Common myeloid progenitor, CD34-positive (primary cell): ENCODE data around the gene CDH22.

Experiments
- CTCF ChIA-PET: fragments of 350-600 bp; sonication (Branson Sonifier 250); formaldehyde crosslinking; loops from one replicate; lab custom pipeline; 2021; ENCODE audit warnings: antibody characterized with exemption; lab: Charles Lee
- POLR2A ChIA-PET: fragments of 350-600 bp; sonication (Branson Sonifier 250); formaldehyde crosslinking; loops from one replicate; lab custom pipeline; 2021; ENCODE audit warnings: antibody characterized with exemption; lab: Charles Lee
- DNase-seq, 3 donors: peaks; one replicate each; pipeline versions ENCODE4 v3.0.0 to v3.0.0-alpha.2; 2013
- H3K27ac ChIP-seq, 2 experiments: 1 replicate in 1 of 2; 2 replicates in 1 of 2; pipeline ENCODE4 v1.7.0; 2013; ENCODE audit warnings: inconsistent platforms in 2 of 2, low read length in 2 of 2, mild to moderate bottlenecking in 2 of 2, low read depth in 1 of 2, moderate library complexity in 1 of 2; ENCODE audit not compliant: severe bottlenecking in 2 of 2, insufficient read depth in 1 of 2, poor library complexity in 1 of 2
- H3K27me3 ChIP-seq, 5 experiments: replicated peaks in 2 of 5; 1 replicate in 3 of 5; 2 replicates in 2 of 5; pipeline versions ENCODE4 v1.6.1 to v1.7.0; 2013; ENCODE audit warnings: low read length in 4 of 5, mild to moderate bottlenecking in 2 of 5, moderate library complexity in 2 of 5, inconsistent platforms in 1 of 5; ENCODE audit not compliant: insufficient read depth in 5 of 5, control insufficient read depth in 4 of 5
- H3K36me3 ChIP-seq, 4 experiments: 1 replicate in 2 of 4; 2 replicates in 2 of 4; pipeline versions ENCODE4 v1.6.1 to v1.7.0; 2013; ENCODE audit warnings: low read length in 3 of 4, control low read depth in 1 of 4, mild to moderate bottlenecking in 1 of 4; ENCODE audit not compliant: control insufficient read depth in 4 of 4, insufficient read depth in 4 of 4
- H3K4me1 ChIP-seq, 4 experiments: 1 replicate in 3 of 4; 2 replicates in 1 of 4; pipeline versions ENCODE4 v1.6.1 to v1.7.1; 2013; ENCODE audit warnings: low read length in 3 of 4, mild to moderate bottlenecking in 3 of 4, control low read depth in 1 of 4, inconsistent platforms in 1 of 4, moderate library complexity in 1 of 4; ENCODE audit not compliant: control insufficient read depth in 4 of 4, insufficient read depth in 4 of 4; ENCODE audit errors: control extremely low read depth in 1 of 4
- H3K4me3 ChIP-seq, 7 experiments: 1 replicate in 4 of 7; 2 replicates in 3 of 7; pipeline versions ENCODE4 v1.5.1 to v1.7.0; 2013; ENCODE audit warnings: mild to moderate bottlenecking in 7 of 7, low read length in 6 of 7, moderate library complexity in 6 of 7, inconsistent platforms in 2 of 7, low read depth in 2 of 7, control low read depth in 1 of 7; ENCODE audit not compliant: insufficient read depth in 4 of 7, control insufficient read depth in 1 of 7; ENCODE audit errors: extremely low read depth in 1 of 7
- H3K9me3 ChIP-seq, 5 experiments: 1 replicate in 4 of 5; 2 replicates in 1 of 5; pipeline versions ENCODE4 v1.6.1 to v1.7.1; 2013; ENCODE audit warnings: low read length in 4 of 5, mild to moderate bottlenecking in 2 of 5, inconsistent platforms in 1 of 5, low read depth in 1 of 5, moderate library complexity in 1 of 5; ENCODE audit not compliant: control insufficient read depth in 4 of 5, insufficient read depth in 2 of 5; ENCODE audit errors: control extremely low read depth in 1 of 5
- WGBS: methylation state at CpG from one replicate; pipeline ENCODE4 v1.1.5; 2013; ENCODE audit not compliant: insufficient coverage; 5-methylcytosine and 5-hydroxymethylcytosine counted together

Gene CDH22

GRCh38 chr20:46191611-46192010 is 116.7 kb downstream of the CDH22 start:
- Histone ChIP-seq H3K4me3 (no peak overlapping the region), H3K27me3 (peaks cover 0 to 39% (median 14%) of the 10 kb centered on the region in 5 experiments), H3K9me3 (no peaks in the 10 kb centered on the region), H3K27ac (no peak overlapping the region), H3K36me3 (no peaks in the 10 kb centered on the region), H3K4me1 (no peaks in the 10 kb centered on the region)
- DNase-seq: no peak
- CTCF ChIA-PET: interaction anchor here (1.3 kb wide), 1 partner anchor 22 kb away, joined by 3 read pairs; no protein-coding TSS in a partner anchor
- WGBS: 52% methylated on average over 2 of the region's 3 CpGs
- POLR2A ChIA-PET: no interaction called here

DNA sequence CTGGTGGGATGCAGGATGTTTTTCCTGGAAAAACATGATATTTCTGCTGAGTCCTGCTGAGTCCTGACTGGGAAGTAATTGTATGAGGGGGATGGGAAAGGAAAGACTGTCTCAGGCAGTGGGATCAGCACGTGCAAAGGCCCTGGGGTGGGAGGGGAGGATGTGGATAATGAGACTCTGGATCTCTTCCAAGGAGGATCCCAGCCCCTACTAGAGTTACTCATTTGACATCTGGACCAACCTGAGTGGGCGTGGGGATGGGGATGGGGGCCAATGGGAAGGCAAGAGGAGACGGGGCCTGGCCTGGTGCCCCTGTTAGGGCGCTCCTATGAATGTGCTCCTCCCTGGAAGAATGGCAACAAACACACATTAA is 117.1 kb downstream of the CDH22 start:
- H3K27me3 ChIP-seq: peaks cover 0 to 36% (median 14%) of the 10 kb centered on the region in 5 experiments
- ChIA-PET CTCF (interaction anchor here (1.3 kb wide), 1 partner anchor 22 kb away, joined by 3 read pairs; no protein-coding TSS in a partner anchor), POLR2A (no interaction called here)
- no peaks in the 10 kb centered on the region for H3K9me3 ChIP-seq
- WGBS: 89% methylated on average over 3 of the region's 4 CpGs
- H3K4me1 ChIP-seq: no peaks in the 10 kb centered on the region
- no peaks in the 10 kb centered on the region for H3K36me3 ChIP-seq
- H3K27ac ChIP-seq: no peak overlapping the region
- no peak for DNase-seq
- no peak overlapping the region for H3K4me3 ChIP-seq

DNA sequence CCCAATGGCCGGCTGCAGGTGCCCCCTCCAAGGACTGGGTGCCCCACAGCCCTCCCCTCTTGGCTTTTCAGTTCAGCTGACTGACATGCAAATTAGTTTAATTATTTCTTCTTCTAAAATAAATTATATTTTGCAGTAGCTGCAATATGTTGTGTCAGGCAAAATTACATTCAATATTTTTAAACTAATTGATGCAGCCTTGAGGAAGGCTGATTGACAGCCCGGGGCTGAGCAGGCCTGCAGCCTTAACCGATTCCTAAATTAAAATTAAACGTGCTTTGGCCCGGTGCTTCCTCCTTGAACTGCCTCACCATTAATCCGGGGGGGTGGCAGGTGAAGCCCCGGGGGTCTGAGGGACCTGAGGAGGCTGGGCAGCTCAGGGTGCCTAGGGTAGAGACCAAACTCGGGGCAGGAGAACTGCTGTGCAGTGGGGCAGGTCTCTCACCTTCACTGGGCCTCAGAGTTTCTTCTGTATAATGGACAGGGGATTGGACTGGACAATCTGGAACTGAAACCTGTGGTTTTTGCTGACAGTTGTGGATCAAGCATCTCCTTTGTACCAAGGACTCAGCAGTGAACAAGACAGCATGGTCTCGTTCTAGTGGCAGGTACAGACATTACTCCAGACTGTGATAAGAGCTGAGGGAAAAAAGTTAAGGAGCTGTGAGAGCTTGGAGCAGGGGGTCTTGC is 117.7 kb downstream of the CDH22 start:
- Histone ChIP-seq H3K4me3 (no peak overlapping the region), H3K9me3 (no peaks in the 10 kb centered on the region), H3K27ac (no peak overlapping the region), H3K36me3 (no peaks in the 10 kb centered on the region), H3K4me1 (no peaks in the 10 kb centered on the region), H3K27me3 (peaks cover 0 to 33% (median 14%) of the 10 kb centered on the region in 5 experiments)
- ChIA-PET POLR2A (no interaction called here), CTCF (interaction anchor here (1.3 kb wide), 1 partner anchor 23 kb away, joined by 3 read pairs; no protein-coding TSS in a partner anchor)
- DNase-seq: no peak
- 81% methylated on average over 7 of the region's 9 CpGs for WGBS

DNA sequence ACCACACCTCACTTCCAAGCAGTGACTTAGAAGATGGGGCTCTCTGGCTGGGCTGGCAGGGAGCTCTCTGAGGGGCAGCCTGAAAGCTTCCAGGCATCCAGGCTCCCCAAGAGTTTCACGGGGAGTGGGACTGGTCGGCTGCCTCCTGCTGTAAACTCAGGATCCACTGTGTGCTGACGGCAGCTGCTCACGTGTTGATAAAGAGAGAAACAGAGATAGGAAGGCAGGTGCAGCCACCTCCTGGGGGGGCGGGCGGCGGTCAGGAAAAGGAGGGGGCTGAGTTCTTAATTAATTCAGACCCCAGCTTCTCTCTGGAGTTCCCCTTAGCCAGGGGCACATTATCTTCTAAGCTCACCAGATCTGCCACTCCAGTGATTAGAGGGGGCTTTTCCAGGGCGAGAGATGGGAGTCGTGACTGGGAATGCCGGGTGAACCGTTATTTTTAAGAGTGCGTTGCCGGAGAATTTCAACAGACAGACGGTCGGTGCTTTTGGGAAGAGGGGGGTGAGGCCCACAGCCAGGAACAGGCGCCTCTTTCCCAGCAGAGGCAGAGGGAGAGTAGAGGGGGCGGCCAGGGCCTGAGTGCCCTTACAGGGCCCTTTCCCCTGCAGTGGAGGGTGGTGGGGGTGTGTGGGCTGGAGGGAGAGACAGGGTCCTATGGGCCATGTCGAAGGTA is 119.3 kb downstream of the CDH22 start:
- WGBS: 58% methylated on average over 14 of the region's 18 CpGs
- Histone ChIP-seq H3K9me3 (no peaks in the 10 kb centered on the region), H3K4me1 (no peaks in the 10 kb centered on the region), H3K36me3 (no peaks in the 10 kb centered on the region), H3K27me3 (peaks cover 0 to 33% (median 14%) of the 10 kb centered on the region in 5 experiments), H3K27ac (no peak overlapping the region), H3K4me3 (no peak overlapping the region)
- no peak for DNase-seq
- CTCF ChIA-PET: no interaction called here
- POLR2A ChIA-PET: no interaction called here

GRCh38 chr20:46186210-46186609 is 122.1 kb downstream of the CDH22 start:
- ChIA-PET CTCF (interaction anchor here (0.8 to 1.2 kb wide), 2 partner anchors 10 to 139 kb away, joined by 3 read pairs; no protein-coding TSS in a partner anchor), POLR2A (no interaction called here)
- Histone ChIP-seq H3K9me3 (no peaks in the 10 kb centered on the region), H3K4me3 (no peak overlapping the region), H3K27me3 (peaks cover 0 to 17% (median 6%) of the 10 kb centered on the region in 5 experiments), H3K4me1 (no peaks in the 10 kb centered on the region), H3K27ac (no peak overlapping the region), H3K36me3 (no peaks in the 10 kb centered on the region)
- WGBS: 83% methylated on average over 4 of the region's 5 CpGs
- DNase-seq: no peak

DNA sequence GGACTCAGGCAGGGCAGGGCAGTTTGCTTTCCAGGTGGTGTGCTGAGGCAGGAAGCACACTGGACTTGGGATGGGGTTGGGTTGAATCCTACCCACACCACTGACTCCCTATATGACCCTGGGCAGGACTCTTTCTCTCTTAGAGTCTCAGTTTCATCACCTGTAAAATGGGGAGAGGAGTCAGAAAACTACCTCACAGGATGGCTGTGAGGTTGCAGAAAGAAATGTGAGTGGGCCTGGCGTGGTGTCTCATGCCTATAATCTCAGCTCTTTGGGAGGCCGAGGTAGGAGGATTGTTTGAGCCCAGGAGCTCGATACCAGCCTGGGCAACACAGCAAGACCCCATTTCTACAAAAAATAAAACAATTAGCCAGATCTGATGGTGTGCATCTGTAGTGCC is 122.9 kb downstream of the CDH22 start:
- Histone ChIP-seq H3K4me1 (no peaks in the 10 kb centered on the region), H3K4me3 (no peak overlapping the region), H3K27ac (no peak overlapping the region), H3K27me3 (peaks cover 0 to 14% (median 9%) of the 10 kb centered on the region in 5 experiments), H3K36me3 (no peaks in the 10 kb centered on the region), H3K9me3 (no peaks in the 10 kb centered on the region)
- 100% methylated on average over 1 of the region's 3 CpGs for WGBS
- DNase-seq: no peak
- ChIA-PET POLR2A (interaction anchor here (0.7 kb wide), 1 partner anchor 113 kb away, joined by 4 read pairs; no protein-coding TSS in a partner anchor), CTCF (interaction anchor here (1.2 kb wide), 1 partner anchor 9 kb away, joined by 3 read pairs; no protein-coding TSS in a partner anchor)

DNA sequence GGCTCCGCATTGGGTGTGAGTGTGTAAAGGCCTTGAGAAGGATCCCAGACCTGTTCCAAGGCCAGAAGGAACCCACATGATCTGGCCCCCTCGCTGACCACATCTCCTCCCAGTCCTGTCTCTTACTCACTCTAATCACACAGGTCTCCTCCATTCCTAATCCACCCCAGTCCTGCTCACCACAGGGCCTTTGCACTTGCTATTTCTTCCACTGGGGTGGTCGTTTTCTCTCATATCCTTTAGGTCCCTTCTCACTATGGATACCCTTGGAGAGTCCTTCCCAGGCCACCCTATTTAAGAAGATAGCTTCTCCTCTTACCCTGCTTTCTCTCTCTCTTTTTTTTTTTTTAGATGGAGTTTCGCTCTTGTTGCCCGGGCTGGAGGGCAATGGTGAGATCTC is 124.5 kb downstream of the CDH22 start:
- 100% methylated on average over 2 of the region's 5 CpGs for WGBS
- Histone ChIP-seq H3K9me3 (no peaks in the 10 kb centered on the region), H3K36me3 (no peaks in the 10 kb centered on the region), H3K27ac (no peak overlapping the region), H3K27me3 (peaks cover 0 to 22% (median 7%) of the 10 kb centered on the region in 5 experiments), H3K4me3 (no peak overlapping the region), H3K4me1 (no peaks in the 10 kb centered on the region)
- CTCF ChIA-PET: no interaction called here
- POLR2A ChIA-PET: no interaction called here
- no peak for DNase-seq
